GM21619 (cell line): ENCODE data around the gene CD55.
"Not testable (repeated sequence)": the region's sequence is repeated elsewhere in the genome, so short reads cannot be mapped to it uniquely, and the experiment has no call there.

ENCODE experiments used
- ATAC-seq: cut with Tn5 transposase; IDR thresholded peaks from one replicate; pipeline ENCODE4 v1.9.1; 2021; ENCODE audit not compliant: unreplicated experiment

CD55 gene

DNA sequence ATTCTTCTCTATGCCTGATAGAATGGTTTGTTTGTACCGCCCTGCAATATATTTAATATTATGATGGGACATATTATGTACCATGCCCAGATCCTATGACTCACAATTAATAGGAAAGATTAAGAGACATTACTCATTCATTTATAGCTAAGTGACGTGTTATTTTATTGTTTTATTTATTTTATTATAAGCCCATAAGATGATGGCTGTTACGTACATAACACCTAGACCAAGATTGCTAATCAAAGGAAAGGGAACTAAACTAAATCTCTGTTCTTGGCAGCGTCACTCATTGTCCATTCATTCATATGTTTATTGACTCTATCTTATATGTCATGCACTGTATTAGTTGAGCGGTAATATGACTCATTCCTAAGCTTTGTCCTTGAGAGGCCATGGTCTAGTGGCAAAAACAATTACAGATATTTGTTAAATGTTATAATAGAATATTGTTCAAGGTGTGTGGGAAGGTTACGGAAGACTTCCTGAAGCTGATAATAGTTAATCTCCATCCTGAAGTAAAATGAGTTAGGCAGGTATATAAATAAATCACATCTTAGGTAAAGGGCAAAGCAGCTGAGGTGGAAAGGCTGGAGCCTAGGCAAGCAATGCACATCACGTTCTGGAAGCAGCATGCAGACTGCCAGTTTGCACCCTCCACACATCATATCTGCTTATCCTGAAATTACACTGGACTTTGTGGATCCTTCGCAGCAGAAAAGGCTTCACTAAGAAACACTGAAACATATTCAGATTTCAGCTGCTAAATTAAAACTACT is 16.6 kb upstream of the CD55 start:
- ATAC-seq: no peak

DNA sequence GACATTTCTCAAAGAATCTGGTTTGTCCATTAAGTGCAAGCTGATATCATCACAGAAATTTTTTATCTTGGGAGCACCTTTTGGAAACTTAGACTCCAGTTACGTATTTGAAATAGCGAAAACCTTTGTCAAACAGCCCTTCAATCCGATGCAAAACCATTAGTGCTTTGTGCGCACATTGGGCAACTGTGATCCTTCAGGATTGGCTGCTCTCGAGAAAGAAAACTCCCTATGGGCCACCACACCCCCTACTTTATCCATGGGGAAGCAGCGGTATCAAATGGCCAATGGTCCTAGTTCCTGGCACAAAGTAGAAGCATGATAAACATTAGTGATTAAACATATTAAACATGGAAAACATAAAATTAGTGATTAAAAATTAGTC is 16.0 kb upstream of the CD55 start:
- ATAC-seq: no peak

DNA sequence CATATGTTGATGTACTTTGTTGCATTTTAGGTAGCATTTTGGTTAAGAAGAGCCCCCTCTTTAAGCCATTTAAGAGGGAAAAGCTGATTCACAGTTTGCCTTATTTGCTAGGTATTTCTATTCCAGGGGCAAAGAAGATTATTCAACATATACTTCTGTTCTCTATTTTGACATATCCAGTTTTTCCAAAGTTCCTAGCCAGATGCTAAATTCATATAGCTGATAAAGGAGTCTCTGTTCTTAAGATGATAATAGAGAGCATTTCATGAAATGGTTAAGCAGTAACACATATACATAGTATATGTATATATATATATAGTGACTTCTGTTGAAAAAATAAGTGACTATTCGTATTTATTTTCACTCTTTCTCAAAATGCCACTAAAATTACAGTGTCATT is 15.5 kb upstream of the CD55 start:
- ATAC-seq: no peak

- ATAC-seq: no peak
These were observed 14.9 kb upstream of the CD55 start for GRCh38 chr1:207306603-207307002.

- no peak for ATAC-seq
These were observed 12.9 kb upstream of the CD55 start for GRCh38 chr1:207308451-207309190.

DNA sequence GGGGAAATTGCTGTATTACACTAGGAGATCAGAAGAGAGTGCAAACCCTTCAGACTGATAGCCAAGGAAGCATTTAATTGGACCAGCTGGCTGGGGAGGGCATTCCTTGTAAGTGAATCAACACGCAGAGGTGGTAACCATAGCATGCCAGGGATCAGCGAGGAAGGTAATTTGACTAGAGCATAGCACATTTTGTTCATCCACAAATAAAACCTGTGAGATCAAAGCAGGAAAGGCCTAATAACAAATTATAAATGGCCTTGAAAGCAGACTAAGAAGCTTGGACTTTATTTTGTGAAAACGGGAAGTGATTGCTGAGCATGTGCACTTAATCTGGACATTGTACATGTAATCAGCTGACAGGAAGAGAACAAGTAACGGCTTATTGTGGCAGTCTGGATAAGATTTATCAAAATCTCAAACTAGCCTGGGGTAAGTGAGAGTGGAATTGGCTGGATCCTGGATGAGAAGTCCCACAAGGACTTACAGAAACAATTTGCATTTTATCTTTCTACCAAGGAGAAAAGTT is 11.7 kb upstream of the CD55 start:
- no peak for ATAC-seq

DNA sequence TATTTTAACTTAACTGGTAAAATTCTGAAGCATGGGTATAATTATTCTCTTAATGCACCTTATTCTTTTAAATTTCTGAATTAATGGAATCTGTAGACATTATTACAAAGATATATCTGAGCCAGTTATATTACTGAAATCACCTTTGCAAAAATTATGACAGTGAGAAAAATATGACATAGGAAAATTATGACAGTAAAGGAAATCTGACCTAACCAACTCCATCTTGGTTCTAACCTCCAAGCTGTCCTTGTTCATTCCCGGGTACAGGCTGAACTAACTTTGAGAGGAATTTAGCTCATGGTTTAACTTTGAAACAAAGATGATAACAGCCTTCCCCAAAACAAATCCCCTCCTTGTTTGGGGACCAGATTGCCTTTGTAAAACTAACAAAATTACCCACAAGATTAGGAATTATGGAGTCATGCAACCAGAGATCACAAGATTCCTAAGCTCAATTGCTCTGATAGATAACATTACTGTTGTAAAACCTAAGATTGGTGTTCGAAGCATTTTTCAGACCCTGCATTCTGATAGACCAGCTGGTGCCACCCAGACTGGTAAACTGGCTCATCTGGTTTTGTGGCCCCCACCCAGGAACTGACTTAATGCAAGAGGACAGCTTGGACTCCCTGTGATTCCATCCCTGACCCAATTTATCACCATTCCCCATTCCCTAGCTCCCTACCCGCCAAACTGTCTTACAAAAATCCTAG is 9.4 kb upstream of the CD55 start:
- no peak for ATAC-seq

DNA sequence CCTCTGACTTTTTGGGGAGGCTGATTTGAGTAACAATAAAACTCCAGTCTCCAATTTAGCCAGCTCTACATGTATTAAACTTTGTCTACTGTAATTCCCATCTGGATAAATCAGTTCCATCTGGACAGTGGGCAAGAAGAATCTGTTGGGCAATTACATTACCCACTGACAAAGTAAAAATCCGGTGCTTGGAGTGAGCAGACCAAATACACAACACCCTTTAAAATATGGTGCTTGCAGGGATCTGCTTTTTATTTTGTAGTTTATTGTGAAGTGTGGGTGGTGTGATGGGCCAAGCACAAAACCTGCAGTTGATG is 8.9 kb upstream of the CD55 start:
- ATAC-seq: no peak

DNA sequence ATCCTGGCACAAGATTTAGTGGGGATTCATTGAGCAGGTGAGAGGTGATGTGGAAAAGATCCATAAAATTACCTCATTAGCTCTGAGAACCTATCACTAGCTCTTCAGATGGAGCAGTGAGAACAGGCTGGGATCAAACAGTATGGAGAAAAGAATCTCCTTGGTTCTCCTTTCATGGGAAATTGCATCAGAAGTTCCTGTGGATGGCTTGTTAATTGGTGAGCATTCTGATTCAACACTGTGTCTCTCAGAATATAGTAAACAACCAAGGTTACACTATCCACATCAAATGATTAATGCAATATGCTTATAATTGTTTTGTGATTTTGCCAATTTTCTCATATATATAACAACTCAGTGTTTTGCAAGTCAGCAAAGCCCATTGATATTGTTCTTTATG is 8.3 kb upstream of the CD55 start:
- ATAC-seq: no peak

GRCh38 chr1:207314816-207315215 is 6.7 kb upstream of the CD55 start:
- no peak for ATAC-seq

DNA sequence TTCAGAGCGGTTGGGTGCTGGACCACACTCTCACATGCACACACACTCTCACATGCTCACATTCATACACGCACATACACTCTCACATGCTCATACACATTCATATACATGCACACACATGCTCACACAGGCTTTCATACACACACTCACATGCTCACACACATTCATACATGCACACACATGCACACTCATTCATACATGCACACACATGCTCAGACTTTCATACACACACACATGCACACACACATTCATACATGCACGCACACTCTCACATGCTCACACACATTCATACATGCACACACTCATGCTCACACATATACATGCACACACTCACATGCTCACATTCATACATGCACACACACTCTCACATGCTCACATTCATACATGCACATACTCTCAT is 6.0 kb upstream of the CD55 start:
- no peak for ATAC-seq

DNA sequence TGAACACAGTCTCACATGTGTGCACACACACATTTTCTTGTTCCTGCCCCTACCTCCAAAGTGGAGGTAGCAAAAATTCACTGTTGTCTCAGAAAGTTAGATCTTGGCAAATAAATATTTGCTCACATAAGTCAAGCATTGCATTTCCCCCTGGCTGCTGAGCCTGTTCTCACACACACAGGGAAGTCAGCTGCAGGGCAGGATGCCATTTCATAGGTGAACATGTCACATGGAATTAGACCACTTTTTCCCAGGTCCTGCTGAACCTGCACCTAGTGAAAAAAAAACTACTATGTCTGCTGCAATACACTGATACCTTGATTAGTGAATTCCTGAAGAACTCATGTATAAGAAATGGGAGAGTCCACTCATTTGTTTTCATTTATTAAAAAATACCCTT is 5.3 kb upstream of the CD55 start:
- no peak for ATAC-seq

GRCh38 chr1:207316622-207317391 is 4.7 kb upstream of the CD55 start:
- no peak for ATAC-seq

DNA sequence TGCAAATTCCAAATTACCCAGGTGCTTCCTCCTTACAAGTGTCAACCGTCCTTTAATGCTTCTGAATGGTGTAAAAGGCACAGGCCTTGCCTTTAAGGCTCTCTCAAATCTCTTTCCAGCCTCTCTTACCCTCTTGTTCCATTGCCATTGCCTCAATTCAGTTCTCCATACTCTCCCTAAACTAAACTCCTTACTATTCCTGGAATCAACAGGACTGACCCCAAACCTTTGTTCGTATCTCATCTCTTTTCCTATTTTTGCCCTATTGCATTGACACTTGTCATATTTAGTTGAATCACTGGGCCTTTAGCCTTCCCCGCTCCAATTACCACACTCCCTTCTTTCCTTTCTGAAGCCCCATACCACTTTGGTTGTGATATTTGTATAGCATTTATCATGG is 3.9 kb upstream of the CD55 start:
- ATAC-seq: no peak

DNA sequence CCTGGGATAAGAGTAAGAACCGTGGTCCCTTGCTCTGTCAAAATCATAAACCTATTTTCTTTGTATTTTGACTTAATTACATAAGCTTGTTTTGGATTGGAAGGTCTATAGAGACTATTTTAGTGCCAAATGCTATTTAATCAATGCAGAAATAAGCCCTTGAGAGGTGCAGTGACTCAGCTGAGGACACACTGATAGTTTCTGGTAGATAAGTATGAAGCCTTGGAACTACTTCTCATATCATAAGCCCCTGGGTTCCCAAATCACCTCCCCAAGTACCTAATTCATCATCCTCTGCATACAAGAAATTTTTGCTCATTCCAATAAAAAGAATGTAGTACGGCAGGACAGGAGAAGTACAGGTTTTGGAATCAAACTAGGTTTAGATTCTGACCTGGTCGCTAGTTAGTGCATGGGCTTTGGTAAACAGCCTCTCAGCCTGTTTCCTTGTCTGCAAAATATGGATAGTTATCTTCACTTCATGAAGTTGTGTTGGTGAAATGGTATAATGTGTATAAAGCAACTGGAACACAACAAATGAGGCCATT is 3.3 kb upstream of the CD55 start:
- ATAC-seq: no peak

- no peak for ATAC-seq
These were observed 2.3 kb upstream of the CD55 start for GRCh38 chr1:207319199-207319598.

GRCh38 chr1:207320105-207320504 is 1.4 kb upstream of the CD55 start:
- ATAC-seq: not testable (repeated sequence)

DNA sequence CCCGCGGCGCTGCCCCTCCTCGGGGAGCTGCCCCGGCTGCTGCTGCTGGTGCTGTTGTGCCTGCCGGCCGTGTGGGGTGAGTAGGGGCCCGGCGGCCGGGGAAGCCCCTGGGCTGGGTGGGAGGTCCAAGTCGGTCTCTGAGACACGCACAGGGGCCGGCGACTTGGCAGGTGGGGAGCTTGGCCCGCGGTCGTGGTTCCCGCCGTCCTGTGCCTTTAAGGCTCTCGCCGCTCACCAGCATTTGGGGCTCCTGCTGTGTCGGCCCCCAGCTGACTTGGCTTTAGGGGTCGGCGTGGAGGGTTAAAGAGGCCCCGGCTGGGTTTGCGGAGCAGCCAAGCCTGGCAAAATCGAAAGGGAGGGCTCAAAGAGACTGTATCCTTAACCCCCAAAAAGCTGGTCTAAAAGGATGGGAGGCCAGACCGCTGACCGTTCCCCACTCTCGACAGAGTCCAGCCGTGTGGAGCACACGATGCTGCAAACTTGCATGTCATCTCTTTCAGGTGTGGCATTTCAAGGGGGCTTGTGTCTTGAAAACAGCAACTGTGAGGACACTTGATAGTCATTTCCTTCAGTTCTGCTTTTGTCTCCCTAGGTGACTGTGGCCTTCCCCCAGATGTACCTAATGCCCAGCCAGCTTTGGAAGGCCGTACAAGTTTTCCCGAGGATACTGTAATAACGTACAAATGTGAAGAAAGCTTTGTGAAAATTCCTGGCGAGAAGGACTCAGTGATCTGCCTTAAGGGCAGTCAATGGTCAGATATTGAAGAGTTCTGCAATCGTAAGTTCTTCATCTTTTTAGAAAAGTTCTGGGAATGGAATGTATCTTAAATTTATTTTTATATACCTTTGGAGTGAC is 540 bp downstream of the CD55 start:
- ATAC-seq: peak; percentile 3

GRCh38 chr1:207323425-207324225 is 2.1 kb downstream of the CD55 start:
- no peak for ATAC-seq
